ENCODE measurements around the gene LGALS4.
A peak's percentile ranks its signal among the peaks of the same experiment; 100 is the strongest.

Gene LGALS4

GRCh38 chr19:38839816-38840582, 27.3 kb upstream of the LGALS4 start:
- H3K4me1 ChIP-seq (ENCODE audit: control insufficient read depth, insufficient read depth, low read depth, low read length): peaks cover 8% of the 10 kb centered on the region
- WGBS: 94% methylated on average over 23 of the region's 28 CpGs

GRCh38 chr19:38838986-38839761, 26.4 kb upstream of the LGALS4 start:
- Histone ChIP-seq H2AFZ (ENCODE audit: low read depth, low read length) (no peak overlapping the region), H2BK15ac (ENCODE audit: low read depth, poor library complexity, severe bottlenecking) (no peak overlapping the region), H3K4me1 (ENCODE audit: control insufficient read depth, insufficient read depth, low read depth, low read length) (peaks cover 8% of the 10 kb centered on the region), H2AK5ac (ENCODE audit: low read length, severe bottlenecking) (no peak overlapping the region), H4K91ac (ENCODE audit: low read length) (no peak overlapping the region), H3K14ac (ENCODE audit: low read length in 2 of 2) (no peak overlapping the region), H3K27me3 (ENCODE audit: control insufficient read depth in 1 of 2, insufficient read depth in 1 of 2, low read length in 2 of 2) (no peaks in the 10 kb centered on the region), H2BK12ac (ENCODE audit: low read length in 2 of 2) (no peak overlapping the region), H3K79me1 (replicated peaks; ENCODE audit: low read length, poor library complexity, severe bottlenecking) (peaks cover 13% of the 10 kb centered on the region), H3K4me2 (ENCODE audit: low read length, poor library complexity, severe bottlenecking) (no peak overlapping the region), H3K9me3 (ENCODE audit: control insufficient read depth, low read length) (no peaks in the 10 kb centered on the region), H4K8ac (ENCODE audit: low read length) (no peak overlapping the region), H3K18ac (ENCODE audit: low read depth in 1 of 2, low read length in 2 of 2) (no peak overlapping the region), H3K9ac (ENCODE audit: low read length) (peak overlapping the region; percentile 34), H3K27ac (ENCODE audit: low read length, poor library complexity, severe bottlenecking) (no peak overlapping the region), H2BK5ac (ENCODE audit: low read depth, low read length, poor library complexity, severe bottlenecking) (no peak overlapping the region), H3K36me3 (ENCODE audit: control insufficient read depth in 1 of 2, insufficient read depth in 2 of 2, low read depth in 1 of 2, low read length in 2 of 2) (peaks cover 88 to 92% of the 10 kb centered on the region in 2 experiments), H3K23ac (ENCODE audit: low read length in 2 of 2) (no peak overlapping the region), H3K4me3 (ENCODE audit: insufficient read depth in 1 of 2, low read depth in 1 of 2, low read length in 2 of 2) (no peak overlapping the region), H2BK120ac (ENCODE audit: low read depth, low read length) (no peak overlapping the region), H3K4ac (ENCODE audit: low read depth in 1 of 2, low read length in 2 of 2) (no peak overlapping the region)
- DNase-seq: no peak
- 98% methylated on average over 11 of the region's 12 CpGs for WGBS

More at GRCh38 chr19:38839816-38840582, 27.3 kb upstream of the LGALS4 start:
- Histone ChIP-seq H3K27ac (ENCODE audit: low read length, poor library complexity, severe bottlenecking) (no peak overlapping the region), H2AK5ac (ENCODE audit: low read length, severe bottlenecking) (no peak overlapping the region), H3K4me2 (ENCODE audit: low read length, poor library complexity, severe bottlenecking) (no peak overlapping the region), H3K9ac (ENCODE audit: low read length) (peak overlapping the region; percentile 34), H2BK12ac (ENCODE audit: low read length in 2 of 2) (no peak overlapping the region), H2BK120ac (ENCODE audit: low read depth, low read length) (no peak overlapping the region), H3K14ac (ENCODE audit: low read length in 2 of 2) (no peak overlapping the region), H3K27me3 (ENCODE audit: control insufficient read depth in 1 of 2, insufficient read depth in 1 of 2, low read length in 2 of 2) (no peaks in the 10 kb centered on the region), H3K23ac (ENCODE audit: low read length in 2 of 2) (no peak overlapping the region), H4K8ac (ENCODE audit: low read length) (no peak overlapping the region), H2BK5ac (ENCODE audit: low read depth, low read length, poor library complexity, severe bottlenecking) (no peak overlapping the region), H3K36me3 (ENCODE audit: control insufficient read depth in 1 of 2, insufficient read depth in 2 of 2, low read depth in 1 of 2, low read length in 2 of 2) (peaks cover 95 to 96% of the 10 kb centered on the region in 2 experiments), H3K18ac (ENCODE audit: low read depth in 1 of 2, low read length in 2 of 2) (no peak overlapping the region), H3K79me1 (replicated peaks; ENCODE audit: low read length, poor library complexity, severe bottlenecking) (peaks cover 16% of the 10 kb centered on the region), H3K4ac (ENCODE audit: low read depth in 1 of 2, low read length in 2 of 2) (no peak overlapping the region), H2BK15ac (ENCODE audit: low read depth, poor library complexity, severe bottlenecking) (no peak overlapping the region), H2AFZ (ENCODE audit: low read depth, low read length) (no peak overlapping the region), H3K9me3 (ENCODE audit: control insufficient read depth, low read length) (no peaks in the 10 kb centered on the region), H3K4me3 (ENCODE audit: insufficient read depth in 1 of 2, low read depth in 1 of 2, low read length in 2 of 2) (no peak overlapping the region), H4K91ac (ENCODE audit: low read length) (no peak overlapping the region)
- no peak for DNase-seq

GRCh38 chr19:38838208-38838985, 25.7 kb upstream of the LGALS4 start:
- no peak overlapping the region for H2AFZ ChIP-seq (ENCODE audit: low read depth, low read length)
- H3K9me3 ChIP-seq (ENCODE audit: control insufficient read depth, low read length): no peaks in the 10 kb centered on the region
- H3K4me1 ChIP-seq (ENCODE audit: control insufficient read depth, insufficient read depth, low read depth, low read length): peaks cover 8% of the 10 kb centered on the region
- no peak overlapping the region for H2AK5ac ChIP-seq (ENCODE audit: low read length, severe bottlenecking)
- H2BK120ac ChIP-seq (ENCODE audit: low read depth, low read length): no peak overlapping the region
- peak overlapping the region; percentile 8 for H3K9ac ChIP-seq (ENCODE audit: low read length)
- H4K8ac ChIP-seq (ENCODE audit: low read length): peak overlapping the region; percentile 67
- H3K23ac ChIP-seq (ENCODE audit: low read length in 2 of 2): no peak overlapping the region
- H3K36me3 ChIP-seq (ENCODE audit: control insufficient read depth in 1 of 2, insufficient read depth in 2 of 2, low read depth in 1 of 2, low read length in 2 of 2): peaks cover 80 to 84% of the 10 kb centered on the region in 2 experiments
- H3K27me3 ChIP-seq (ENCODE audit: control insufficient read depth in 1 of 2, insufficient read depth in 1 of 2, low read length in 2 of 2): no peaks in the 10 kb centered on the region
- H3K18ac ChIP-seq (ENCODE audit: low read depth in 1 of 2, low read length in 2 of 2): no peak overlapping the region
- no peak overlapping the region for H2BK5ac ChIP-seq (ENCODE audit: low read depth, low read length, poor library complexity, severe bottlenecking)
- H3K4me3 ChIP-seq (ENCODE audit: insufficient read depth in 1 of 2, low read depth in 1 of 2, low read length in 2 of 2): no peak overlapping the region
- 90% methylated on average over 19 of the region's 19 CpGs for WGBS
- no peak overlapping the region for H2BK15ac ChIP-seq (ENCODE audit: low read depth, poor library complexity, severe bottlenecking)
- H3K14ac ChIP-seq (ENCODE audit: low read length in 2 of 2): no peak overlapping the region
- no peak overlapping the region for H4K91ac ChIP-seq (ENCODE audit: low read length)
- H3K4me2 ChIP-seq (ENCODE audit: low read length, poor library complexity, severe bottlenecking): no peak overlapping the region
- no peak overlapping the region for H2BK12ac ChIP-seq (ENCODE audit: low read length in 2 of 2)
- no peak for DNase-seq
- H3K79me1 ChIP-seq (replicated peaks; ENCODE audit: low read length, poor library complexity, severe bottlenecking): peaks cover 13% of the 10 kb centered on the region
- peak overlapping the region; percentile 9 for H3K27ac ChIP-seq (ENCODE audit: low read length, poor library complexity, severe bottlenecking)
- H3K4ac ChIP-seq (ENCODE audit: low read depth in 1 of 2, low read length in 2 of 2): no peak overlapping the region
